GM18909 (cell line): ENCODE data around the gene CLCF1.
A peak's percentile ranks its signal among the peaks of the same experiment; 100 is the strongest.

Experiments
- ATAC-seq: cut with Tn5 transposase; IDR thresholded peaks from one replicate; pipeline ENCODE4 v1.9.1; 2021; ENCODE audit warnings: mild to moderate bottlenecking; ENCODE audit not compliant: unreplicated experiment, poor library complexity

The CLCF1 gene

DNA sequence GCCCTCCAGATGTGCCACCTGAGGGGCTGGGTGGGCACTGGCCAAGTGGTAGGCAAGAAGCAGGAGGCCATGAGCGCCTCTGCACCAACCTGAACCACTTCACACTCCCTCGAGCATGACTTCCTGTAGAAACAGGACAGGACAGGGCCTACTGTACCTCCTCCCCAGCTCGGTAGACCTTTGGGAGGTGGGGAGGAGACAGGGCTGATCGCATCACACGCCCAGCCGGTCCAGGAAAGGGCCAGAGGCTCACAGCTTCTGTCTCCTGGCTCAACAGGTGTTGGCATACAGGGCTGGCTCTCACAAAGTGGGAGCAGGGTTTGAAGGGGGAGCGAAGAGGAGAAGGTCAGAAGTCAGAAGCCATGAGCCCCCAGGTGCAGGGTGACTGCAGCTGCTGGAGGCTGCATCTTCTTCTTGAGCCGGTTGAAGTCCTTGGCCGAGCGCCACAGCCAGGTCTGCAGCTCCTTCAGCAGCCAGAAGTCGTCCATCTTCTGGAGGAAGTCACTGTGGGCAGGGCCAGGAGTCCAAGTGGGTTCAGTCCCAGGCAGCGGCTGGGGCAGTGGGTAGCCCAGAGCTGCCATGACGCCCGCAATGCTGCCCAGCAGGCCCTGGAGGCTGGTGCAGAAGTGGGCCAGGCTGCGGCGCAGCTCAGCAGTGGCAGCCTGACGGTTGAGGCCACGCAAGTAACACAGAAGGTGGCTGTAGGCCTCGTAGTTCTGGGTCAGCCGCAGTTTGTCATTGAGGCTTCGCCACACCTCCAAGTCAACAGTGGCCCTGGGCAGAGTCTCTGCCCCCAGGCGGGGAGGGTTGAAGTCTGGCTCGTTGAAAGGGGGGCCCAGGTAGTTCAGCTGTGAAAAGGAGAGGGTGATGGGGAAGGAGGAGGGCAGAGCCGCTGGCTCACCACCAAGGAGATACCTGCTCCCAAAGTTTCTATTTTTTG, 8.3 kb downstream of the CLCF1 start:
- ATAC-seq: no peak

DNA sequence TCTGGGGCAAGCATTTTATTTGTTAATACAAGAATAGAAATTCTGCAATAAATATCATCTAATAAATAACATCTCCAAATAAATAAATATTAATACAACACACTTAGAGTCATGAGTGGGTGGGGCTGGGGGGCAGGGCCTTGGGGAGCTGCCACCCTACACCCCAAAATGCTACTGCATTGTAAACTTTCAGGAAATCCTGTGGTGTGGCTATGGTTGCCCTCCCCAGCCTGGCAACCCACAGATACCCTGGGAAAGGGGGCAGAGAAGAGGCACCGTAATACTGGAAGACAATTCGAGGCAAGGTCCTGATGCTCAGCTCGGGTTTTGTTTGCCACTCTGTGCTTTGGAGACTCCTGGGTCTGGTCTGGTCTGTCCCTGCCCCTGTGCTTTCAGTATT, 9.2 kb downstream of the CLCF1 start:
- no peak for ATAC-seq

DNA sequence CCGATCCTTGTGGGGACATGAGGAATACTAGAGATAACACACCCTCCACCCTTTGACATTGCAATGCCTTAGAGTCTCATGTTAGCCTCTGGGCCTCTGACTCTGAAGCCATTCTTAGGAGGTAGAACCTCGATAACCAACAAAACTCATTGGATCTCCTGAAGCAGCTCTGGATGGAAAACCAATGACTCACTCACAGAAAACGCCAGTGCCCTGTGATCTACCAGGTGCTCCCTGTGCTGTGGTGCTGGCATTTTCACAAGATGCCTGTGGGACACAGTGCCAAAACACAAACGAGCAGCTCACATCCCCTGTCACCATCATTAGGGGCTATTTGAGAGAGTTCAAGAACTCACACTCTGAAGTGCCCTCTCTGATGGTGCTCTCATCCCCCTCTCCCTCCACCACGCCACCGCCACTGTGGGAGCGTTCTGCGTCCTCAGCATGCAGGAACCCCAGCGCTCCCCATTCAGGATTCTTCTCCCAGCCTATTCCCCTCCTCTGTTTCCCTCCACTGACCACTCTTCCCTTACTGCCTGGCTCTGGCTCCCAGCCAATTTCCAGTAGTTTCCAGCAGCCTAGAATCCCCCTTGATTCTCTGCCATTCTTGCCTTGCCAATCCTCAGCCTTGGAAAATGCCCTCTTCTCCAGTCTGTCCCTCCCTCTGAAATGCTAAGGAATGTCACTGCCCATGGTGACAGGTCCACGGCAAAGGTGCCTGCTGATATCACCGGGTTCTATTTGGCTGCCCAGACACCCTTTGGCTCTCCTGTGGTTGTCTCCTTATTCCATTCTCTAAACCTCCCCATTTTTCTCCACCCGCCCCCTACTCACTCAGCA, 15.3 kb downstream of the CLCF1 start:
- no peak for ATAC-seq

DNA sequence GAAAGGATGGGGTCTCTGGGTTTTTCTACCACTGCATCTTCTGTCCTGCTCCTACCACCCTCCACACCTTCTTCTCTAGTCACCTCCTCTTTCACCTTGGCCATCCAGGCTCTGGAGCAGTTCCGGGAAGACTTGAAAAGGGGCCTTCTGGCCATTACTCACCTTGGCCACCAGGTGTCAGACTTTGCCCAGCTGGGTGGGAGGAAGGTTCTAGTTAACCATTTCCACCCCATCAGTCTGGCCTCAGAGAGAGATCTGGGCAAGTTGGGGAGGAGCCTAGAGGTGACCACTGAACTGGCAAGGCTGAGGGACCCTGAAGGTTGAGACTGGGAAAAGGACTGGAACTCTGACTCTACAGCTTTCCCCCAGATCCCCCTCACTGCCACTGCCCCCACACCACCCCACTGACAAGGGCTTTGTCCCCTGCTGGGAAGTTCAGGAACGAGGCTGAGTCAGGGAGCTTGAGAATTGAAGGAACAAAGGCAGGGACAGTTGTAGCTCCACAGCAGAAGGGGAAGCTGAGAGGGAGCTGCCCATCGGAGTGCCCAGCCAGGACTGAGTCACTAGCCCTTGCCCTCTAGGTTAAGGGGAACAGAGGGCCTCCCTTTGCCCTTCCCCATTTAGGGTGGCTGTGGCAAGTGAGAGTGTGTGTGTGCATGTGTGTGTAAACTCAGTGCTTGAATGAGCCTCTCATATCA, 16.4 kb downstream of the CLCF1 start:
- no peak for ATAC-seq

DNA sequence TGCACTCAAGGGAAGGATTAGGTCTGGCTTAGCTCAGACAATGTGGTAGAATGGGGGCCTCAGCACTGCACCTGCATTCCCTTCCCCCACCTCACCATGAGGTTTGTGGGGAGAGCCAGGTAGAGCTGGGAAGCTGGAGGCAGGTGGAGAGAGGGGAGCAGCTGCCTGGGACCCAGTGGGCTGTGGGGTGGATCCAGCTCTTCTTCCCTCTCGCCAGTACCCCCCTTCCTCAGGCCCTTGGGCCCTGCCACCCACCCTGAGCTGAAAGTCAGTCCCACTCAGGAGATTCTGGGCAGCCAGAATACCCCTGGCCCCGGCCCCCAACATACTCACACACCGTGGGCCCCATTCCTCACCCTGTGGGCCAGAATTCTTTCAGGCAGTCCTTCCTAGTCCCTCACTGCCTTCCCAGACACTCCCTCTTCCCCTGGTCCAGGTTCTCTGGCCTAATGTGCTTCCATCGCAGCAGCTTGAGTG, 17.0 kb downstream of the CLCF1 start:
- ATAC-seq: no peak

DNA sequence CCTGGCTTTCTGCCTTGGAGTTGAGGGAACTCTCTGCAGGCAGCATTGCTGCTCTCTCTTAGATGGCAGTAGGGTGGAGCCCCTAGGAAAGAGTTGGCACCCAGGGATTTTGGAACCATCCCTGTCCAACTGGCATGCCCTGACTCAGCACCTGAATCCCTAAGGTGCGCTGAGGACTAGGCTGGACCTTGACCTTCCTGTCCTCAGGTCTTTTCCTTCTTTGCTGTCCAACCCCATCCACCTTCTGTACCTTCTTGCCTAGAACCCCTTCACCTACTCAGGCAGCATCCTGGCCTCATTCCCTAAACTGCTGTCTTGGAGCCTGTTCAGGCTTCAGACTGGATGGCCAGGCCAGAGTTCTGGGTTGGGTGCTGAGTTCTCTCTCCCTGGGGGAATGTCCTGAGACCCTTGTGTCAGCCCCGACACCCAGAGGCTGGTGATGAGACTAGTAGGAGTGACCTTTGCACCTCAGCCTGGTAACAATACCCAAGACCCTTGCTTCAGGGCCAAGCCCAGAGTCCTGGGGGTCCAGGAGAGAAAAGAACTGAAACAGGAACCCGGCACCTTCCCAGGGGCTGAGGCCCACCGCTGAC, 17.5 kb downstream of the CLCF1 start:
- ATAC-seq: no peak

DNA sequence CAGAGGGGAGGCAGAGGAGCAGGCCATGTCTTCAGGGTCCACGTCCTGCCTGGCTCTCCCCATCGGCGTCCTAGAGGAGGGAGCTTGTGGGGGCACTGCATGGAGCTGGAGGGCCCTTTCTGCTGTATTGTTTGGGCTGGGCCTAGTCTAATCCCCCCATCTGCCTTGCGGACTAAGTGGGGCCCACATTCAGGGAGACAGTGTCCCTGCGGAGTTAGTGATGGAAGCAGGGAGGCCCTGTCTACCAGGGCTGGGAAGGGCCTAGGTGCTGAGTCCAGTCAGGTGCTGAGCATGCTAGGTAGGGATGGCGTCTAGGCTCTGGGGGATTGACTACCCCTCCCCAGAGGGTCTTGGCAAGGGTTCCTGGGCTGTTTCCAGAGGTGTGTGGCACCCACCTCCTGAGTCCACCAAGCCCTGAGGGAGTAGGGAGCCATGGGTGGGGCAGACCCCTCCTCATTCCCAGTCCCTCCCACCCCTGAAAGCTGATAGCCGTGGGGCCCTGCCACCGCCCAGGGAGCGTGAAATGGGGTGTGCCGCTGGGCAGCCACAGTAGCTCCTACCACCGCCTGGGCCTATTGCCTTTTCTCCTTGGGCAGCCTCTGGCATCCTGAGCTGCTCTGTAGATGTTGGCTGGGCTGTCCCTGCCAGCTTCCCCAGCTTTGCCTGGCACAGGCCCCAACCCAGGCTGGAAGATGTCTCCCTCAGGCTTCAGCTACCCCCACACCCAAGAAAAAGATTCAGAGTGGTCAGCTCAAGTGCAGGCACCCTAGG, 18.2 kb downstream of the CLCF1 start:
- no peak for ATAC-seq

DNA sequence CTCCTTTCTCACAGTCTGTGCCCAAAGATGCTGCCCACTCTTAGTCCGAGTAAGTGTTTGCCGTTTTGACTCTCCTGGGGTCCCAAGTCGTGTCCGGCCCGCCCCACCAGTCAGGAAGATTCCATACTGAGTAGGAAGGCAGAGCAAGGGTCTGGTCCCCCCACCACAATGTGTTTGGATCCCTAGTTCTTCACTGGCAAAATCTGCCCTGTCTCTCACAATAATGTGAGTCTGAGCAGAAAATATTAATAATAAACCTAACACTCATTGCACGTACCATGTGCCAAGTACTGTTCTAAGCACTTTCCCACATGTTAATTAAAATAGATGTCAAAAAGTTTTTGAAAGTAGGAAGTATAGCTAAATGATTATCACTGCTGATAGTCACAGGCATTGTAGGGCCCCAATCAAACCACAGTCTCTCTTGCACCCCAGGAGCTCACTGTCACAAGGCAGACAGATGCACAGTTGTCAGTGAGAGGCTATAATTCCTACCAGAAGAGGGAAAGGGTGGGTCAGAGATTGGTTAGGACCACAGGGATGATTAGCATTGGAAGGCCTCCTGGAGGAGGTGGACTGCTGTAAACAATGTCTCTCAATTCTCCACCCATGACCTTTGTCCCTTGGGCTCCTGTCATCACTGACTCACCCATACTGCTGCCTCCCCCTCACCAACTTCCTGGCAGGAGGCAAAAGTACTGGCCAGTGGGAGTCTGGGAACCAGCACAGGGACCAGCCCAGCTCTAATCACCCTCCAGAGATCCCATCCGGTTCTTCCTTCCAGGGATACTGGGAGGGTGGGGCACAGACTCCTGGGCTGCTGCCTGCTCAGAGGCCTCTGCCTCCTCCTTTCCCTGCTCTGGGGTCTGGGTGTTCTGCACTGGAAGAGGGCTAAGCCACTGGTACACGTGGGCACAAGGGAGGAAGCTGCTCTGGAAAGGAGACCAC, 19.0 kb downstream of the CLCF1 start:
- peak; percentile 3 for ATAC-seq

DNA sequence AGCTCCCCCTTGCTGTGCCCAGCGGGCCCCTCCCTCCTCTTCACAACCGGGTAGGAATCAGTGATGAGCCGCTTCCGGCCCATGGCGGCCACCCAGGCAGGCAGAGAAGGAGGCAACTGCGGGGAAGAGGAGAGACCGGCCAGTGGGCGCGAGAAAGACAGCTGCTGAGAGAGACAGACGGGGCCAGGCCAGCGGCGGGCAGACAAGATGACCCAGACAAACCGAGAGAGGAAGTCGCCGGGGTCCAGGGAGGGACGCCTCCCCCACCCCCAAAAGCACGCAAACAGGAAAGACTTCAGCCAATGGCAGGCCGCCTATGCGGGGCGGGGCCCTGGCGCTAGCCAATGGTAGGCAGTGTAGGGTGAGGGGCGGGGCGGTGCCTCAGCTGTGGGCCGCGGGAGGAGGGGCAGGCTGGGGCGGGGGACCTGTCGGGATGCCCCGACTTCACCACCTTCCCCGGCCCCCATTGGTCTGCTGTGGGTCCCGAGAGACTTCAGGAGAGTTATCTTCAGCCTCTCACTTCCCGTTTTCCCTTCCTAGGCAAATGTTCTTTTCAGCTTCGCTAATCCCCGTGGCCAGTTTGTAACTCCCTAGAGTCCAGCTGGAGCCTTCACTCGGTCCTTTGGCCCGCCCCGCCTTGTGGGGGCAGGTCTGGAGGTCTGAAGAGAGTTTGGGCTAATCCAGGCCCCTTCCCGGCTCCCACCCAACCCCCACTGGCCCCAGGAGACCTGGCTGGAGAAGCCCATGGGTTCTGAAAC, 19.9 kb downstream of the CLCF1 start, which contains the start of gene POLD4:
Gene POLD4 (minus strand): TSS at position 230 of the 758 bp plus-strand sequence. CDS start 147 bp downstream, at position 83.
- ATAC-seq: peak; percentile 78

DNA sequence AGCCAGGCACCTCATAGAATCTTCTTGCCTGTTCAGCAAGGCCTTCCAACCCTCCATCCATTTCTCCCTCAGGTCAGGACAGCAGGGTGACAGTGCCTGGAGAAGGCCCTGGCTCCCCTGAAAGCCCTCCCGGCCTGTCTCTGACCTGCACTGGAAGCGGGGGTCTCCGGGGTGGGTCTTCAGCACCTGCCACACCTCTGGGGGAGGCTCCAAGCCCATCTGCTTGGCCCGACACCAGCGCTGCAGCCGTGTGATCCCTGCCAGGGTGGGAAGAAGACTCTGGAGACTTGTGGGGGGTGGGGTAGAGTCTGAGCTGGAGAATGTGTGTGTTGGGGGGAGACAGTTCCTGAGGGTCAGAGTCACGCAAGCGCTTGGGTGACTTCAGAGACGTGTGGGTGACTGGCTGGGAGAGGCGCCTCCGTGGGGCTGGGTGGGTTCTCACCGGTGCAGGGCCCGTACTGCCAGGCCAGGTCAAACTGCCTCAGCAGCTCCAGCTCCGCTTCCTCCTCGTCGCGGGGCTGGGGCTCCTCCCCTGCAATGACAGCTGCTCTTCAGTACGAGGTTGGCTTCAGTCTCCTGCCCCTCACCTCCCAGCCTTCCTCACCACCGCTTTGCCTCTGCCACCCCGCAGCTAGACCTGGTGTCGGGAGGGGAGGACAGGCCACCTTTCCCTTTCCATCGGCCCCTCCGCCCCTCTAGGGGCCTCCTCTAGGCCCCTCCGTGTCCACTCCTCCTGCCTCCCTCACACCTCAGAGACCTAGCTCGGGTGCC, 20.7 kb downstream of the CLCF1 start:
- ATAC-seq: peak; percentile 13

DNA sequence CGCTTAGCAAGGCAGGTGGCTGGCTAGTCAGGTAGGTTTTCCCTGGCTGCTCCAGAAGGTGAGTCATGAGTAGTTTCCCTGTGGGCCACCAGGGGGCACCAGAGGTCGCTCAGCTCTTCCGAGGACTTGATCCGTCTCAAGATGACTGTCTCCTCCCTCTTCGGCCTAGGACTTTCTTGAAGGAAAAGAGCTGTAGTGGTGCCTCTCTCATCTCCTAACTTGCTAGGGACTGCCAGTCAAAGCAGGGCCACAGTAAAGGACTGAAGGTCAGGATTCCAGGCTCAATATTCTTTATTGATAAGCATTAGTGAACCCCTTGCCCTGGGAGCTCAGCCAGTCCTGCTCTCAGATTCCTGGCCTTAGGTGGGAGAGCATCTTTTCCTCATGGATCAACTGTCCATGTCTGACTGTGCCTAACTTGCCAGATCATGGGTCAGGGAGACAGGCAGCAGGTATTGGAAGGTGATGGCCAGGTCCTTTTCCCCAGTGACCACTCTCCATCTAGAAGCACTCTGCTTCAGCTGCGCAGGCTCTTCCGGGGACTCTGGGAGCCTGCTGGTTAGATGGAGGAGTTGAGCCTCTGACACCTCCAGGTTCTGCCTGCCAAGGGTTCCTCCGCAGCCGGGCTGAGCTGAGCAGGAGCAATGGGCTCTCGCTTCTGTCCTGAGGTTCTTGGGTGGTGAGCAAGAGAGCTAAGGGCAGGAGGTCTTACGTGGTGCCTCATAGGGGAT, 22.0 kb downstream of the CLCF1 start:
- no peak for ATAC-seq

DNA sequence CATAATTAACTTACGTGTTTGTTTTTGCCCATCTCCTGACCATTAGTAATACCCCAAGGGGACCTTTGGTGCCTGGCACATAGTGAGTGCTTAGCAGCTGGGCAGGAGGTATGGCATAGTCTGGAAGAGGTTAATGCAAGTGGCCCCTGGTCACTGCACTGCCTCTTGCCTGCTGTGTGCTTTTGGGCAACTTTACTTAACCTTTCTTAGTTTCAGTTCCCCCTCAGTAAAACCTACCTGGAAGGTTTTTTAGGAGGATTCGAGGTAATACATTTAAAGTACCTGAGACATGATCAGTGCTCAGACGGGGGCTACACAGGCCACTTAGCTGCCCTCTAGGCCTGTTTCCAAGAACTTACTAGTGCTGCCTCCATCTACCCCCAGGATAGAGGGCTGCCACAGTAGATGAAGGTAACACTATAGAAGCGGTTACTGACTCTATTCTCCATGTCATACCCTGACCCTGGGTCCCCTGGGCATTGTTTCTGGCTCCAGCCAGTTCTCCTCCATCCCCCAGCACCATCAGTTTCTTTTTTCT, 23.4 kb downstream of the CLCF1 start:
- no peak for ATAC-seq

DNA sequence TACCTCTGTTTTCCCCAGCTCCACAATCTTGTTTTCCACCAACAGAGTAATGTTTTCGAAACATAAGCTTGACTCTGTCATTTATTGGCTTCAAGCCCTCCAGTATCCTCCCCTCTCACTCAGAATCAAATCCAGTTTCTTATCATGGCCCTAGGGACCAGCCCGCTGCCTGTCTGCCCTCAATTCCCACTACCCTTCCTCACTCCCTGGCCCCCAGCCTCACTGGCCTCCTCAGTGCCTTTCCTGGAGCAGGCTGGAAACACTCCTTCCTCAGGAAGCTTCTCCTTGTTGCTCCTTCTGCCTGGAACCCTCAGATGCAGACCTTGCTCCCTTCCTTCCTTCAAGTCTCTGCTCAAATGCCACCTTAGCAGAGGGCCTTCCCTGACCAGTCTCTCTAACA, 23.9 kb downstream of the CLCF1 start:
- no peak for ATAC-seq

DNA sequence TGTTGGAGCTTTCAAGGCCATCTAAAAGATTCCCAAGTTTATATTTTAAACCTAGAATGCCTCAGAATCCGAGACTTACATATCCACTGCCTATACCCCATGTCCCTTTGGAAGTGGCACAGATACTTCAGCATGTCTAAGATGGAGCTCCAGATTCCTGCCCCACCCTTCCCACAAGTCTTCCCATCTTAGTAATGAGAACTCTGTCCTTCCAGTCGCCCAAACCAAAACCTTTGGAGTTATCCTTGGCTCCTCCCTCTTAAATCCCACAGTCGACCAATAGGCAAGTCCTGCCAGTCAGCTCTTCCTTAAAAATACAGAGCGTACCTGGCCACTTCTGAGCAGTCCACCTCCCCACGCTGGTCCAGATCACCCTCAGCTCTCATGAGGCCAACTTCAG, 24.4 kb downstream of the CLCF1 start:
- no peak for ATAC-seq

DNA sequence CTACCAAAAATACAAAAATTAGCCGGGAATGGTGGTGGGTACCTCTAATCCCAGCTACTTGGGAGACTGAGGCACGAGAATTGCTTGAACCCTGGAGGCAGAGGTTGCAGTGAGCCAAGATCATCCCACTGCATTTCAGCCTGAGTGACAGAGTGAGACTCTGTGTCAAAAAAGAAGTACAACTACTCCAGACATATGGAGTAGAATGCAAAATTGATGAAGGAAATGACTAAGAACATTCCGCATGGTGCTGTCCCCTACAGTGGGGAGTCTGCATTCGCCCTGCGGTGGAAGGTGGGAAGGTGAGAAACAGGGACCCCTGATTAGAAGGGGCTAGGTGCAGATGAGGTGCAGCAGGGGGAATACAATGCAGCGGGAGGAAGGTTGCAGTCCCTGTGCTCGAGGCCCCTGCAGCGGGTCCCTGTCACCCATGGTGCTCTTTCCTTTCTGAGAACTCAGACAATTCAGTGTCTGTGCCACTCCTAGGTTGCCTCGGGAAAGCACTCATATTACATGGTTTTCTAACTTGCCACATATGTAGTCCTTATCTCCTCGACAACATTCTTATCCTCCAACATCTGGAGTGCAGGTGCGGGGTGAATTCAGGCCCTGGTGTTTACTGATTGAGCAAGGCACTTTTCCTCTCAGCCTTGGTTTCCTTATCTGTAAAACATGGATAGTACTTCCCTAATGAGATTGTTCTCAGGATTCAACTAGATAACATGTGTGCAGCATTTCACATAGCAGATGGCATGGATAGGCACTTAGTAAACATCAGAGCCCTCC, 25.2 kb downstream of the CLCF1 start:
- no peak for ATAC-seq
